ENCODE measurements around the gene NCKAP5.

The NCKAP5 gene

GRCh38 chr2:132984731-132985130 is 583.5 kb downstream of the NCKAP5 start:
- TF ChIP-seq, protein P1, sequence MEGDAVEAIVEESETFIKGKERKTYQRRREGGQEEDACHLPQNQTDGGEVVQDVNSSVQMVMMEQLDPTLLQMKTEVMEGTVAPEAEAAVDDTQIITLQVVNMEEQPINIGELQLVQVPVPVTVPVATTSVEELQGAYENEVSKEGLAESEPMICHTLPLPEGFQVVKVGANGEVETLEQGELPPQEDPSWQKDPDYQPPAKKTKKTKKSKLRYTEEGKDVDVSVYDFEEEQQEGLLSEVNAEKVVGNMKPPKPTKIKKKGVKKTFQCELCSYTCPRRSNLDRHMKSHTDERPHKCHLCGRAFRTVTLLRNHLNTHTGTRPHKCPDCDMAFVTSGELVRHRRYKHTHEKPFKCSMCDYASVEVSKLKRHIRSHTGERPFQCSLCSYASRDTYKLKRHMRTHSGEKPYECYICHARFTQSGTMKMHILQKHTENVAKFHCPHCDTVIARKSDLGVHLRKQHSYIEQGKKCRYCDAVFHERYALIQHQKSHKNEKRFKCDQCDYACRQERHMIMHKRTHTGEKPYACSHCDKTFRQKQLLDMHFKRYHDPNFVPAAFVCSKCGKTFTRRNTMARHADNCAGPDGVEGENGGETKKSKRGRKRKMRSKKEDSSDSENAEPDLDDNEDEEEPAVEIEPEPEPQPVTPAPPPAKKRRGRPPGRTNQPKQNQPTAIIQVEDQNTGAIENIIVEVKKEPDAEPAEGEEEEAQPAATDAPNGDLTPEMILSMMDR (IDR thresholded peaks at IDR 0.05; ENCODE audit: unreplicated experiment in 3 of 3), result no peak
- H3K4me1 Mint-ChIP-seq, result no peaks in the 10 kb centered on the region
- no peak overlapping the region for H3K4me3 Mint-ChIP-seq
- no peaks in the 10 kb centered on the region for H3K9me3 Mint-ChIP-seq
- no peak overlapping the region for H3K27ac Mint-ChIP-seq
- no peaks in the 10 kb centered on the region for H3K36me3 Mint-ChIP-seq (ENCODE audit: low read depth)
- H3K27me3 Mint-ChIP-seq (ENCODE audit: low read depth), result peaks cover under 1% of the 10 kb centered on the region

DNA sequence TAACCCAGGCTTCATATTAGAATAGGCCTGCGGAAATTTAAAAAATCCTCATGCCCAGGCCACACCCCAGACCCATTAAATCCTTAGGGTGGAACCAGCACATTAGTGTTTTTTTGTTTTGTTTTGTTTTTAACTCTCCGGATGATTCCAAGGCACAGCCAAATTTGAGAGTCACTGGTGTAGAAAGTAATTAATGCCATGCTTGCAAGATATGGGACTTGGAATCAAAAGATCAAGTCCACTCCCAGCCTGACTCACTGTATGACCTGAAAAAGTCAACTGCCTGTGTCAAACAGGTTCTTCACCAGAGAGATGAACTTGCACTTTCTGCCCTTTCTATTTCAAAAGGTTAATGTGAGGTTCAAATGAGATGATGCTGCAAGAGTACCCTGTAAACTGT is 588.0 kb downstream of the NCKAP5 start:
- H3K27me3 Mint-ChIP-seq (ENCODE audit: low read depth), result peaks cover 6% of the 10 kb centered on the region
- H3K9me3 Mint-ChIP-seq, result no peaks in the 10 kb centered on the region
- H3K4me3 Mint-ChIP-seq, result no peak overlapping the region
- H3K4me1 Mint-ChIP-seq, result peaks cover 8% of the 10 kb centered on the region
- TF ChIP-seq, protein P1 (IDR thresholded peaks at IDR 0.05; ENCODE audit: unreplicated experiment in 3 of 3), result no peak
- H3K36me3 Mint-ChIP-seq (ENCODE audit: low read depth), result no peaks in the 10 kb centered on the region
- H3K27ac Mint-ChIP-seq, result no peak overlapping the region

GRCh38 chr2:132979339-132980093 is 588.7 kb downstream of the NCKAP5 start:
- TF ChIP-seq, protein P1 (IDR thresholded peaks at IDR 0.05; ENCODE audit: unreplicated experiment in 3 of 3), result no peak
- peaks cover 6% of the 10 kb centered on the region for H3K27me3 Mint-ChIP-seq (ENCODE audit: low read depth)
- no peaks in the 10 kb centered on the region for H3K36me3 Mint-ChIP-seq (ENCODE audit: low read depth)
- no peaks in the 10 kb centered on the region for H3K9me3 Mint-ChIP-seq
- peaks cover 16% of the 10 kb centered on the region for H3K4me1 Mint-ChIP-seq
- H3K27ac Mint-ChIP-seq, result no peak overlapping the region
- no peak overlapping the region for H3K4me3 Mint-ChIP-seq

- no peaks in the 10 kb centered on the region for H3K9me3 Mint-ChIP-seq
- TF ChIP-seq, protein P1 (IDR thresholded peaks at IDR 0.05; ENCODE audit: unreplicated experiment in 3 of 3), result no peak
- H3K27ac Mint-ChIP-seq, result no peak overlapping the region
- H3K27me3 Mint-ChIP-seq (ENCODE audit: low read depth), result peaks cover 6% of the 10 kb centered on the region
- H3K36me3 Mint-ChIP-seq (ENCODE audit: low read depth), result no peaks in the 10 kb centered on the region
- no peak overlapping the region for H3K4me3 Mint-ChIP-seq
- peaks cover 23% of the 10 kb centered on the region for H3K4me1 Mint-ChIP-seq
Observed at GRCh38 chr2:132978840-132979239, 589.4 kb downstream of the NCKAP5 start.

GRCh38 chr2:132977812-132978529 is 590.3 kb downstream of the NCKAP5 start:
- no peaks in the 10 kb centered on the region for H3K9me3 Mint-ChIP-seq

More at GRCh38 chr2:132977812-132978529, 590.3 kb downstream of the NCKAP5 start:
- Mint-ChIP-seq H3K4me3 (no peak overlapping the region), H3K27me3 (ENCODE audit: low read depth) (peaks cover 6% of the 10 kb centered on the region), H3K36me3 (ENCODE audit: low read depth) (no peaks in the 10 kb centered on the region), H3K4me1 (peaks cover 26% of the 10 kb centered on the region), H3K27ac (no peak overlapping the region)
- TF ChIP-seq, protein P1 (IDR thresholded peaks at IDR 0.05; ENCODE audit: unreplicated experiment in 3 of 3), result no peak

Data from nephron (organoid).